ENCODE results near the gene BMP2. TPM values are rescaled to one million over a fixed set of nuclear protein-coding genes. Genes with fewer than 3 reads are reported as not detected.

Gene BMP2
- total RNA-seq, 2 experiments from 2014 or later = not detected

GRCh38 chr20:6784210-6784631 lies 16.7 kb downstream of the BMP2 start:
- no peaks in the 10 kb centered on the region for H3K27me3 Mint-ChIP-seq
- no peak overlapping the region for H3K27ac Mint-ChIP-seq
- no peaks in the 10 kb centered on the region for H3K9me3 Mint-ChIP-seq
- H3K4me1 Mint-ChIP-seq = no peaks in the 10 kb centered on the region
- H3K36me3 Mint-ChIP-seq = no peaks in the 10 kb centered on the region
- POLR2A ChIA-PET = no interaction called here
- H3K4me3 Mint-ChIP-seq = no peak overlapping the region
- DNase-seq (no peak), ATAC-seq (ENCODE audit: low read depth) (no peak)

- Mint-ChIP-seq H3K4me1 (no peaks in the 10 kb centered on the region), H3K27ac (no peak overlapping the region), H3K36me3 (no peaks in the 10 kb centered on the region), H3K9me3 (no peaks in the 10 kb centered on the region), H3K27me3 (no peaks in the 10 kb centered on the region), H3K4me3 (no peak overlapping the region)
- ATAC-seq (ENCODE audit: low read depth) (no peak), DNase-seq (no peak)
- POLR2A ChIA-PET = no interaction called here
These were observed 17.3 kb downstream of the BMP2 start for GRCh38 chr20:6784767-6785166.

GRCh38 chr20:6786548-6786947 lies 19.1 kb downstream of the BMP2 start:
- POLR2A ChIA-PET = no interaction called here
- Mint-ChIP-seq H3K9me3 (no peaks in the 10 kb centered on the region), H3K27ac (no peak overlapping the region), H3K36me3 (no peaks in the 10 kb centered on the region), H3K4me1 (no peaks in the 10 kb centered on the region), H3K27me3 (no peaks in the 10 kb centered on the region), H3K4me3 (no peak overlapping the region)
- no peak for ATAC-seq (ENCODE audit: low read depth)
- DNase-seq = no peak

- no peak overlapping the region for H3K4me3 Mint-ChIP-seq
- H3K36me3 Mint-ChIP-seq = no peaks in the 10 kb centered on the region
- no peak for ATAC-seq (ENCODE audit: low read depth)
- no peak for DNase-seq
- no peaks in the 10 kb centered on the region for H3K27me3 Mint-ChIP-seq
- H3K27ac Mint-ChIP-seq = no peak overlapping the region
- H3K4me1 Mint-ChIP-seq = no peaks in the 10 kb centered on the region
- POLR2A ChIA-PET = no interaction called here
- H3K9me3 Mint-ChIP-seq = no peaks in the 10 kb centered on the region
These were observed 25.3 kb downstream of the BMP2 start for GRCh38 chr20:6792789-6793188.

DNA sequence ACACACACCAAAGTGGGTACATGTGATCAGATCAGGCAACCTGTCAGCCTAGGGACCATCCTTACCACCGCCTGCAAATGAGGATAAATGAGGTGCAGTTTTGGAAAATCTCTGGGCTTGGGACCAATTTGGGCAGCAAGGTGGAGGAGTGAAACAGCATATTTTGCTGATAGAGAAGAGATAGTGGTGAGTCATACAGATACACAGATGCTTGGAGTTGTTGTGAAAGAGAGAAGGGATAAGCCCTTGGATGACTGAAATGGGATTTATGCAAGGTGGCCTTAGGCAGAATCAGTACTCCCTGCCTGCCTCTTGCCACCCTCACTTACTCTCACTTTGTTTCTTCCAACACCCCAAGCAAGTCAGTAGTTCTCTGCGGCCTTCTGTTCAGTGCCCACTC lies 34.7 kb downstream of the BMP2 start:
- no peak overlapping the region for H3K4me3 Mint-ChIP-seq
- no peak overlapping the region for H3K27ac Mint-ChIP-seq
- peaks cover 3% of the 10 kb centered on the region for H3K9me3 Mint-ChIP-seq
- POLR2A ChIA-PET = no interaction called here
- ATAC-seq (ENCODE audit: low read depth) (no peak), DNase-seq (no peak)
- H3K27me3 Mint-ChIP-seq = no peaks in the 10 kb centered on the region
- H3K36me3 Mint-ChIP-seq = no peaks in the 10 kb centered on the region
- H3K4me1 Mint-ChIP-seq = no peaks in the 10 kb centered on the region

DNA sequence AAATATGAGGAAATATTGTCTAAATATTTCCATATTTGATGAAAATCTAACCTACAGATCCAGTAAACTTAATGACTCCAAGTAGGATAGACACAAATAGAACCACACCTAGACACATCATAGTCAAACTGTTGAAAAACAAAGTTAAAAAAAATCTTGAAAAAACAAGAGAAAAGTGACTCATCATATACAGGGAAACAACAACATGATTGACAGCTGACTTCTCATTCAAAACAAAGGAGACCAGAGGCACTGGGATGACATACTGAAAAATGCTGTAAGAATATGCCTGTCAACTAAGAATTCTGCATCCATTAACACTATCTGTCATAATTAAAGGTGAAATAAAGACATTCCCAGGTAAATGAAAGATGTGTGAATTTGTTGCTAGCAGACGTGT lies 38.8 kb downstream of the BMP2 start:
- Mint-ChIP-seq H3K27me3 (no peaks in the 10 kb centered on the region), H3K4me3 (no peak overlapping the region), H3K4me1 (no peaks in the 10 kb centered on the region), H3K27ac (no peak overlapping the region), H3K36me3 (no peaks in the 10 kb centered on the region), H3K9me3 (peaks cover 3% of the 10 kb centered on the region)
- POLR2A ChIA-PET = no interaction called here
- ATAC-seq (ENCODE audit: low read depth) (no peak), DNase-seq (no peak)

- DNase-seq (no peak), ATAC-seq (ENCODE audit: low read depth) (no peak)
- no peaks in the 10 kb centered on the region for H3K27me3 Mint-ChIP-seq
- H3K4me1 Mint-ChIP-seq = no peaks in the 10 kb centered on the region
- no peak overlapping the region for H3K4me3 Mint-ChIP-seq
- H3K36me3 Mint-ChIP-seq = no peaks in the 10 kb centered on the region
- POLR2A ChIA-PET = no interaction called here
- H3K27ac Mint-ChIP-seq = no peak overlapping the region
- H3K9me3 Mint-ChIP-seq = no peaks in the 10 kb centered on the region
These were observed 44.0 kb downstream of the BMP2 start for GRCh38 chr20:6811262-6812035.

DNA sequence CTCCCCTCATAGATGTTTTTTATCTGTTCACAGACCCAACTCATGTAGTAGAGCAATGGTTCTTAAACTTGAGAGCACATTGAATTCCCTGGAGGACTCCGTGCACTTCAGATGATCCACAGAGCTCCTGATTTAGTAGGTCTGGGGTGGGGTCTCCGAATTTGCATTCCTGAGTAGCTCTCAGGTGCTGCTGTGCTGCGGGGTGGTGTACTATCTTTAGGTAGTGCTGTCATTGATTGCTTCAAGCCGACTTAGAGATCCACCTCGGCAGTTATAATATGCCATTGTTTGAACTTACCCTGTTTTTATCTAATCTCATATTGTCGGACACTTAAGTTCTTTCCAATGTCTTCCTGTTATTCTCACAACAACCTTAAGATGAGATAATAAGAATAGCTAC lies 45.0 kb downstream of the BMP2 start:
- DNase-seq = no peak
- Mint-ChIP-seq H3K27me3 (no peaks in the 10 kb centered on the region), H3K4me1 (no peaks in the 10 kb centered on the region), H3K36me3 (no peaks in the 10 kb centered on the region), H3K9me3 (no peaks in the 10 kb centered on the region), H3K27ac (no peak overlapping the region), H3K4me3 (no peak overlapping the region)
- ATAC-seq (ENCODE audit: low read depth) = no peak
- POLR2A ChIA-PET = no interaction called here

DNA sequence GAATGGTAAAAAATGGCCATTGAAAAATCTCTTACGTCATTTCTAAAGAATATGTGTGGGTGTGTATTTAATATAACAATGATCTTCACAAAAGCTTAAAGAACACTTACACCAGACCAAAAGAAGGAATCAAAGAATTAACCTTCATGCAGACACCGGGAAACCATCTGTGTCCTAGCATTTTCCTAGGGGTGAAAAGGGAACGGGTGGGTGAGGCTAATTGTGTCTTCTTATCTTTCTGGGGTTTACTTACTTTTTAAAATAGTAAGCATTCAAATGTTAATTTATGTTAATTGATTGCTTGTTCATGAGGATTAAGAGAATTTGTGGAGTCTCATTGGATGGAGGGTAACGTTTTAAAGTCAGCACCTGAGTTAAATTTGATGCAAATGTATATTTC lies 47.5 kb downstream of the BMP2 start:
- Mint-ChIP-seq H3K9me3 (no peaks in the 10 kb centered on the region), H3K27me3 (no peaks in the 10 kb centered on the region), H3K27ac (no peak overlapping the region), H3K36me3 (no peaks in the 10 kb centered on the region), H3K4me3 (no peak overlapping the region), H3K4me1 (no peaks in the 10 kb centered on the region)
- DNase-seq = no peak
- POLR2A ChIA-PET = no interaction called here
- no peak for ATAC-seq (ENCODE audit: low read depth)

GRCh38 chr20:6818033-6818808 lies 50.7 kb downstream of the BMP2 start:
- Mint-ChIP-seq H3K27ac (no peak overlapping the region), H3K27me3 (no peaks in the 10 kb centered on the region), H3K4me3 (no peak overlapping the region), H3K36me3 (no peaks in the 10 kb centered on the region), H3K4me1 (no peaks in the 10 kb centered on the region), H3K9me3 (no peaks in the 10 kb centered on the region)
- DNase-seq (no peak), ATAC-seq (ENCODE audit: low read depth) (no peak)
- POLR2A ChIA-PET = no interaction called here

GRCh38 chr20:6819599-6819998 lies 52.1 kb downstream of the BMP2 start:
- H3K27ac Mint-ChIP-seq = no peak overlapping the region

DNA sequence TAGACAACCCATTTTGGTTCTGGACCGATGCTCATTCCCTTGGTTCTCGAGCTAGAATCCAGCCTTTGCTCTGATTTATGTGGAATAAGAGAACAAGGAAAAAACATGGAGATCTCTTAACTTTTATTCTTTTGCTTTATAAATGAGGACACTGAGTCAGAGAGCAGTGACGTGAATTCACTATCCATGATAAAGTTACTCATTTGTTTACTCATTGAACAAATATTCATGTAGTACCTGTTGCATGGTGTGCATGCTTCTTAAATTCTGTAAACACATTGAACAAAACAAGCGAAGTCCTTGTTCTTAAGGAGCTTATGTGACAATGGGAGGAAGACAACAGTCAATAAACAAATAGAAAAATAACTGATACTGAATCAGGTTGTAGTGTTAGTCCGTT lies 56.9 kb downstream of the BMP2 start:
- Mint-ChIP-seq H3K27me3 (peaks cover 2% of the 10 kb centered on the region), H3K9me3 (no peaks in the 10 kb centered on the region), H3K4me1 (peaks cover 1% of the 10 kb centered on the region), H3K4me3 (no peak overlapping the region), H3K36me3 (no peaks in the 10 kb centered on the region), H3K27ac (no peak overlapping the region)
- DNase-seq = no peak
- no peak for ATAC-seq (ENCODE audit: low read depth)
- POLR2A ChIA-PET = no interaction called here

More at GRCh38 chr20:6819599-6819998, 52.1 kb downstream of the BMP2 start:
- H3K4me3 Mint-ChIP-seq = no peak overlapping the region
- ATAC-seq (ENCODE audit: low read depth) (no peak), DNase-seq (no peak)
- H3K4me1 Mint-ChIP-seq = peaks cover 1% of the 10 kb centered on the region
- no peaks in the 10 kb centered on the region for H3K36me3 Mint-ChIP-seq
- H3K9me3 Mint-ChIP-seq = no peaks in the 10 kb centered on the region
- POLR2A ChIA-PET = no interaction called here
- no peaks in the 10 kb centered on the region for H3K27me3 Mint-ChIP-seq

- Mint-ChIP-seq H3K4me3 (no peak overlapping the region), H3K27me3 (peaks cover 2% of the 10 kb centered on the region), H3K36me3 (no peaks in the 10 kb centered on the region), H3K27ac (no peak overlapping the region), H3K9me3 (no peaks in the 10 kb centered on the region), H3K4me1 (peaks cover 1% of the 10 kb centered on the region)
- ATAC-seq (ENCODE audit: low read depth) = no peak
- POLR2A ChIA-PET = no interaction called here
- no peak for DNase-seq
These were observed 60.0 kb downstream of the BMP2 start for GRCh38 chr20:6827472-6827871.

DNA sequence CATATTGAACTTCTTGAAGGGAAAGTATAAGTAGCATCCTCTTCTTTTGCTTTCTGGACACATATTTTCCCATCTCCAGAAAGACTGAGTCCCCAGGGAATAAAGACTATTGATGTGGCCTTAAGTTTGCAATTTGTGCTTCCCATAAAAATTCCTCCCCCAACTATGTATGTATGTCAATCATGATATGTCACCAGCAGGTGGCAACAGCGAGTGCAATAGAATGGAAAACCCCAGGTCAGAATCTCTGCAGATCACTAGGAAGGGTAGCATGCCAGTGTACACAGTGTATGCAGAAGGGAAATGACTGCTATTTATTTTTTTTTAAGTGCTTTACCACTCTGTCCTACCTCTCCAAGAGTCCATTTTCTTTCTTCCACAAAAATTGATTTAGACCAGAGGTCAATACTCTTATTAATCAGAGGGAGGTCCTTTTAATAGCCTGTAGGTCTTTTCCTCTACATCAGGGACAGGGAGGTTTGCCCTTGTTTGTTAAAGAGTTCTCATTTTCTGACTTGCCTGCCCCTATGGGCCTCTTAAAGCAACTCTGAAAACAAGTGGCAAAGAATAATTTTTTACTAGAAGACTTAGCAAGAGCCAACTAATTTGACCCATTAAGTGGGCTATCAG lies 61.4 kb downstream of the BMP2 start:
- Mint-ChIP-seq H3K27ac (no peak overlapping the region), H3K9me3 (no peaks in the 10 kb centered on the region), H3K4me3 (no peak overlapping the region), H3K36me3 (no peaks in the 10 kb centered on the region), H3K27me3 (peaks cover 2% of the 10 kb centered on the region), H3K4me1 (peaks cover 1% of the 10 kb centered on the region)
- no peak for ATAC-seq (ENCODE audit: low read depth)
- DNase-seq = no peak
- POLR2A ChIA-PET = no interaction called here

Measured in activated naive CD8-positive, alpha-beta T cell treated with anti-CD3 and anti-CD28 coated beads, Interleukin-2, amount 10 ng/mL, durations not matched to agents 7 days and 5 days (primary cell).